HuH-7.5 (cell line): ENCODE measurements around the gene CHD1.

Source experiments
- DNase-seq: peaks from one replicate; pipeline ENCODE4 v3.0.0; 2011; ENCODE audit warnings: low spot score

Gene CHD1

DNA sequence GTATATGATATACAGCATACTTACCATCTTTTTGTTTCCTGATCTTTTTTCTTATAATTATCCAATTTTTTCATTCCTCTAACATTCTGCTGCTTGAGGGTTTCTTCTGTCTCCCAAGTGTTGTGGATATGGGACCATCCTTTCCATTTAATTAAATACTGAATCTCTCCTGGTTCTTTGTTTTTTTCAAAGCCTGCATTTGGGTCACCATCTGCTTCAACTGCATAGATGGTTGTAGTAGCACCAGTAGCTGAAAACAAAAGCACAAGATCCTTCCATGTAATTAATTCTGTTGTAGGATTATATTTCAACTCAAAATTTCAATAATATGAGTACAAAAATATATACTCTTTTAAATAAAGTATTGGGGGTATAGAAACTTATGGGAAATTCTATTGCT lies 29.4 kb downstream of the CHD1 start:
- DNase-seq: no peak

DNA sequence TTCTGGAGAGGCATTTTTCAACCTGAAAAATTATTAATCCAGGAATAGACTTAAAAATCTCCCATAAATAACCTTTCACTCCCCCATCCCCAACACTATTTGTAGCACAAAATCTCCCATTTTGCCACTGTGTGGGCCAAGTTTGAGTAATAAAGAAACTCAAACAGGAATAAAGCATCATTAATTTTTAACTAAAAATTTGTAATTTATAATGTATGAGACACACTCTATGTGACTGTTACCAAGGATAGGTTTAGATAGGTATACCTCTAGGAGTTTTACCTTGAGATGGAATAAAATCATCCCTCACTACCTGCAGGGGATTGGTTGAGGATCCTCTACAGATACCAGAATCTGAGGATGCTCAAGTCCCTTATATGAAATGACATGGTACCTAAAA lies 30.1 kb downstream of the CHD1 start:
- DNase-seq: no peak

DNA sequence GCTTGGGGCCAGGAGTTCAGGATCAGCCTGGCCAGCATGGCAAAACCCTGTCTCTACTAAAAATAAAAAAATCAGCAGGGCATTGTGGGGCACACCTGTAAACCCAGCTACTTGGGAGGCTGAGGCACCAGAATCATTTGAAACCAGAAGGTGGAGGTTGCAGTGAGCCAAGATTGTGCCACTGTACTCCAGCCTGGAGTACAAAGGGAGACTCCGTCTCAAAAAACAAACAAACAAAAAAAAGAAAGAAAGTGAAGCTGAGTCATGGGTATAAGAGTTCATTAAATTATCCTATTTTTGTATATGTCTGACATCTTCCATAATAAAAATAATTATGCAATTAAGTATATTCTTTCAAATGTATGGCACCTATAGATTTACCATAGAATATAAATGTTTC lies 37.2 kb downstream of the CHD1 start:
- no peak for DNase-seq

DNA sequence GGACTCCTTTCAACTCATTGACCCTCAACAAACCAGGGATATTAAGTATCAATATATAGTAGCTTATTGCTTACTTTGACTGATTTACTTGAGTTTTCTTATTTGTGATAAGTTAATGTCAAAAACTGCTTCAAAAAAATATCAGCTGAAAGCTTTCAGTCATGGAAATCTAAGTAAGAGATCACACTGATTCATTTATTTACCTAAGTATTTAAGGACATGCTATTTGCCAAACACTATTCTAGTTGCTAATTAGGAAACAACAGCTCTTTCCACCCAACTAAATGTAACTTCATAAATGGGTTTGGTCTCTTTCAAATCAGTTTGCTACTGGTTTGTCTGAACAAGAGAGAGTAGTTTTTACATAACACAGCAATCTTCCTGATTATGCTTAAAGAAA lies 48.2 kb downstream of the CHD1 start:
- no peak for DNase-seq

DNA sequence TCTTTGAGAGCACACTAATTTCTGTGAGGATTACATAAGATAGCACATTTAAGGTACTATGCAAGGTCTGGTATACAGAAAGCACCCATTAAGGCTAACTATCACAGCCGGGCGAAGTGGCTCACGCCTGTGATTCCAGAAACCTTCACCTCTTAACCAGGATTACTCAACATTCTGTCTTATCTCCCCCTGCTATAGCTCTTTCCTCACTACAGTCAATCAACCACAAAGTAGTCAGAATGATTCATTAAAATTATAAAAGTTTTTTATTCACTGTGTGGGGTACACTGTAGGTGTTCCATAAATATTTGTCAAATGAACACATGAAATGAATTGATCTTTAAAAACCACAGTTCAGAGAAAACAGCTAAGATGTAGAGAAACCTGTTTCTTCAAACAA lies 48.7 kb downstream of the CHD1 start:
- DNase-seq: no peak

DNA sequence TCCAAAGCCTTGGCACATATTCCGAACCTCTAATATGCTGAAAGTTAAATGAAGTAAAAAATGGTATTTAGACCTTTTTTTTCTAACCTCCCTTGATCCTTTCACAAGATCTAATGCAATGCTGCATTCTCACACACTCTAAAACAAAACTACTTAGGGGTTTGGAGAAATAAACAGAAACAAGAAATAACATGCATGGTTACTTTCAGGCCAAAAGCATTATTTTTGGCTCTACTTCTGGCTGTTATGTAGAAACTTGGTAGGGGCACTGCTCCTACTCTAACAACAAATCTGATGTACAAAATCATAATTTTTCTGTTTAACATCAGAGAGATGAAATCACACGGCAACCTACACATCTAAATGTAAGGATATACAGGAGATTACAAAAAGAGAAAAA lies 51.2 kb downstream of the CHD1 start:
- no peak for DNase-seq

DNA sequence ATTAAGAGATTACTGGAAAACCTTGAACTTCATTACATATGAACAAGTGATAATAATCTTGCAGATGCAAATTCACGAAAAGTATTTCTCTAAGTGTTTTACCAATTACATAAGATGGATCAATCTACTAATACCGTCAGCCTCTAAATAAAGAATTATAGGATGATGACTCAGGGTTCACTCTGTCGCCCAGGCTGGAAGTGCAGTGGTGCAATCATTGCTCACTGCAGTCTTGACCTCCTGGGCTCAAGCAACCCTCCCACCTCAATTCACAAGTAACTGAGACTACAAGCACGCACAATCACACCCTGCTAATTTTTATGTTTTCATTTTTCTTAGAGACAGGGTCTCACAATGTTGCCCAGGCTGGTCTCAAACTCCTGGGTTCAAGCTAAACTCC lies 56.1 kb downstream of the CHD1 start:
- DNase-seq: no peak

DNA sequence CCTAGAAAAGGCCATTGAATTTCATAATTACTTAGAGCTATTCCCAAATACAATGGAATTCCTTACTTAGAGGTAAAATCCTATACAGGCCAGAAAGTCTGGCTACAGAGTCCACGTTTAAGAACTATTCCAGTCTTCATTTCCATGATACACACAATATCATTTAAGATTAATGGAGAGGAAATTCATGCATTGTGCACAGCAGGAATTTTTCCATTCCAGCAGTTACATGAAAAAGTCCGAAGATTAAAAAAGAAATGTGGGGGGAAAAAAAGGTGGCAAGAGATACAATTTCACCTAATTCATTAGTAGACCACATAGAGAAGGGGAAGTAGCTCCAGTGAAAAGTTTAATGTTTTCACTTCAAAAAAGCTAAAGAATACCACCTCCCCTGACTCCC lies 63.1 kb downstream of the CHD1 start:
- DNase-seq: no peak

DNA sequence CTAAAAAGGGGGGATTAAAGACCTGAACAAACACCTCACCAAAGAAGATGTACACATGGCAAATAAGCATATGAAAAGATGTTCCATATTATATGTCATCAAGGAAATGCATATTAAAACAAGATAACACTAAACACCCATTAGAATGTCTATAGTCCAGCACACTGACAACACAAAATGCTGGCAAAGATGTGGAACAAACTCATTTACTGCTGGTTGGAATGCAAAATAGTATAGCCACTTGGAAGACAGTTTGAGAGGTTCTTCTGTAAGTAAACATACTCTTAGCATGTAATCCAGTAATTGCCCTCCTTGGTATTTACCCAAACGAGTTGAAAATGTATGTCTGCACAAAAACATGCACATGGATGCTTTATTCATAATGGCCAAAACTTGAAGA lies 81.8 kb downstream of the CHD1 start:
- DNase-seq: no peak

DNA sequence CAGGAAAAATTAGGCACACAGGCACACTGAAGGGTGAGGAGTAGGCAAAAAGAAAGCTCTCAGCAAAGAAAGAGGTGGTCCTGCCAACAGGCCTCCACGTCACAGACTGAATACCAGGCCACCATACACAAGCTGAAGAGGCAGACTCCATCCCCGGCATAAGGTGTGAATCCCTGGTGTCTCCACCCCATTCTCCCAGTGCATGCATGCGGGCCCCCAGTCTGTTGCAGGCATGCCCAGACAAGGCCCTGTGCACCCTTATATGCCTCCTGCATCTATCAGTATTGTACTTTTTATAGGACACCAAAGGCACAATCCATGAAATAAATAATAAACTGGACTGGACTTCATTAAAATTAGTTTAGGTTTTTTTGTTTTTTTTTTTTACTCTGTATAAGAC lies 82.3 kb downstream of the CHD1 start:
- DNase-seq: no peak

DNA sequence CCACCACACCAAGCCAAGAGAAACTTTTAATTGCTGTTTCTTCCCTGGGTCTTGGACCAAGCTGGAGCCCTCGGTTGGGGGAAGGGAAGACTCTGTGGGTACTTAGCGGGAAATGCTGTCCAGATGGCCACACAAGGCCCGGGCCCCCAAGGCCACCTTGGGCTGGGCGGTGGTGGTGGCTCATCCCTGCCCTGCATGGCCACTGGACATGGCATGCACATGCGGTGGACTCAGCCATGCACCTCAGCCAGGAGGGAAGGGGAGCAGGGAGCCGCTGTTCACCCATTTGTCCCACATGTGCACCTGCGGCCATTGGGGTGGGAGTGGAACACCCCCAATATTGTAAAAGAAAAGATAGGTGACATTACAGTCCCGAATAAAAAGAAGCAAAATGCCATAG lies 82.9 kb downstream of the CHD1 start:
- no peak for DNase-seq

DNA sequence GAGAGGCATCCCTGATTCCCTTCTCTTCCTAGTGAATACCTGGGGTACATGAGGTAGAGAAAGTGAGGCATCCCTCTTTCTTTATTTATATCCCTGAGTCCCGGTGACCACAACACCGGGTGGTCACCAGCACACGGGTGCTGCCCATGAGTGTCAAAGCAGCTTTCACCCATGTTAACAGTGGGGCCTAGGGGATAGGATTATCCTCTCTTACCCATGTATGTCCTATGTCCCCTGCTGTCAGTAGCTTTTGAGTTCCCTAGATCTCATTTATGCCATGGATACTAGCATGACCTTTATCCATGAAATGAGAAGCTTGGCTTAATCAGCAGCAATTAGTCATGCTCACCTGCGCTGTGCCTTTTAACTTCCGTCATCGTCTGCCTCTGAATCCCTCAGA lies 83.9 kb downstream of the CHD1 start:
- DNase-seq: no peak

DNA sequence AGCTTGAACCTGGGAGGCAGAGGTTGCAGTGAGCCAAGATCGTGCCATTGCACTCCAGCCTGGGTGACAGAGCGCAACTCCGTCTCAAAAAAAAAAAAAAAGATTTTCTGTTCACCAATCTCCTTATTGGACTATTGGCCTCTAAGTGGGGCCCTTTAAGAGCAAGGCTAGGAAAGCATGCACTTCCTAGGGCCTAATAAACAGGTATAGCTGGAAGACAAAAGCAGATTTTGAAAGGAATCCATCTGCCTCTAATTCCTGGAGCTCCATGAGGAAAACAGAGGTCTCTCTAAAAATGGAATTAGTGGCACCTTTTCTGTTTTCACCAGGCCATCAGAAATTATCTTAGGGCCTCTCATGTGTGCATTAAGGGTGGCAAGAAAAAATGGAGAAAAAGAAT lies 85.3 kb downstream of the CHD1 start:
- DNase-seq: no peak

DNA sequence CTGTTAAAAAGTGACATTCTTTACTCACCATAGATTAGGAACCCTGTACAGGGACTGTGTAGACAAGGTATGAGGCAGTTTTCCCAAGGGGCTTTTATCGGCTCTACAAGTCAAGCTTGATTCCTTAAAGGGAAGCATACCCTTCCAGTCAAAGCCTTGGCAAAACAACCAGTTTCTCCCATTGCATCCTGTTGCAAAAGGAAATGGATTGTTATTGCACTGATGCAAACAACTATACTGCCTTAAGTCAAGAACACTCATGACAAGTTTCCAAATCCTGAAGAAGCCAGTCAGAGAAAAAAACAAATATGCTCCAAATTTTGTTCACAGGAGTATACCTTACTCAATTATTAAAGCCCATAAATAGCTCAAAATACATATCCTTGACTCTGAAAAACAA lies 87.9 kb downstream of the CHD1 start:
- no peak for DNase-seq

DNA sequence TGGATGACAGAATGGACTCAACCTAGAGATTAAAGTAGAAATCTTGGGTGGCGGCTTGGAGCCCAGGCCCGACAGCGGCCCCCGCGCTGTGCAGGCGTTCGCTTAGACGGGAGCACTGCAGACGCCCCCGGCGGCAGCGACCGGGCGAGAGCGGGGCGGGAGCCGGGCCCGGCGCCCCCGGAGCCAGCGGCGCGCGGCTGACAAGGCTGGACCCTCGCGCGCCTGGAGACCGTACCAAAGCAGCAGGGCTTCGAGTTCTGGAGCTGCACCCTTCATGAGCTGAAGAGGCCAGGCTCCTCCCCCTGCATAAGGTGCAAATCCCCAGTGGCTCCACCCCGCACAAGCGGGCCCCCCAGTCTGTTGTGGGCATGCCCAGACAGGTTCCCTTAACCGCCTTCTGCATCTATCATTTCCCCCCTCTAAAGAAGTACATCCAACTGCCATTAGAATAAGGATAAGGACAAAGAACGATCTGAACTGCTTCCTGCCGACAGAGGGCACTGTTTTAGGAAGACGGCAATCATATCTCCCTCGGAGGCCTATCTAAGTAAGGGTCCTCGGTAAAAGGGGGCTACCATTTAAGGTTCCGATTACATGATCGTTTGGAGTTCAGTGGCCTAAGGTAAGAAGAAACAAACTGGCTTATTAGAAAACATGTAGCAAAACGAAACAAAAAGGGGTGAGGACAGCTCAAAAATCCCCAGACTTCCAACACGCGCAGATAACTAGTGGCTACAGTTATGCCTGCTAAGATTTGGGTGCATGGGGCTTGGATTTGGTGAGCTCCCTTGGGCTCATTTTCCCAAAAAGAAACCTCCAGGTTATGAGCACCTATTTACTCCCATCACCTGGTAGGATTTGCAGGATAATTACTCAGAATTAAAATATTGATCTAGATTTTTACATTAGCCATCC lies 89.1 kb downstream of the CHD1 start:
- peak; percentile 37 for DNase-seq

DNA sequence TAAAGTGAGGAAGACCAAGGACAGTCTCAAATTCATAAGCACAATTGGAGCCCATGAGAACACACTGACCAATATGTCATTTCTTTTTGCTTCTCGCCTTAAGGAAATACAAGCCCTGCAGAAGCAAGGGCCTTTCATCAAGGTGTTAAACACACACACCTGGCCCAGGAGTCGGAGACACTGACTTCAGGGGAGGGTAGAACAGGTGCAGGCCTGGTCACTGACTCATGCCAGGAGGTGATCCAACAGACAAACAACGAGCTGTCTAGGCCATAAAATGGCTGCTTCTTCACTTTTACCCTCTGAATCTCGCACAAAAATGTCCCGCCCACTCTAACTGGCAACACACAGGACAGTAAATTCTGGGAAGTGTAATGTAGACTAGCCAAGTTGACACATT lies 92.6 kb downstream of the CHD1 start:
- no peak for DNase-seq

DNA sequence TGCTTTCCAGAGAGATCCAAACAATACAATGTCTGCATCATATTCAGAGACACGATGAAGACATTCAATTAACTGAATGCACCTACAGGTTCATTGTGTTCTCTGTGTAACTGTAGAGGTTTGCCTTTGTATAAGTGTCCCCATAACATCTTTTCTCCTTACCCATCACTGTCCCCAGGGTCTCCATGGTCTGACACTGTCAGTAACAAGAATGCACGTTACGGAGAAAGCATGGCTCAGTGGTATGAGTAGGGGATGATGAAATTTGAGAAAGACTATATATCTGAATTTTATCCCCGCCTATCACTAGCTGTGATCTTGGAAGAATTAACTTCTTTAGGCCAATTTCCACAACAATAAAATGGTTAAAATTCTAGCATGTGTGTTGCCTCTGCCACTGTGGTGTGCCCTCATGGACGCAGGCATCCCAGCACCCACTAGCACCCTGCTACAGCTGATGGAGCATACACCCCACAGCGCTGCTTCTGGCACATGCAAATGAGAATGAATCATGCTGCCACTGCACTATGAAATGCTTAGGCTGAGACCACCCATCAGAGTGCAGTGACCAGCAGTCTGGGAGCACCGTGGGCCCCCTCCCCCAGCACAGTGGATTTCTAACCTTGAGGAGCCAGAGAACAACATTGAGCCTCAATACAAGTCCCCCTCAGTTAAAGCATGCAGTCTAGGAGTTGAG lies 101.1 kb downstream of the CHD1 start:
- DNase-seq: no peak

DNA sequence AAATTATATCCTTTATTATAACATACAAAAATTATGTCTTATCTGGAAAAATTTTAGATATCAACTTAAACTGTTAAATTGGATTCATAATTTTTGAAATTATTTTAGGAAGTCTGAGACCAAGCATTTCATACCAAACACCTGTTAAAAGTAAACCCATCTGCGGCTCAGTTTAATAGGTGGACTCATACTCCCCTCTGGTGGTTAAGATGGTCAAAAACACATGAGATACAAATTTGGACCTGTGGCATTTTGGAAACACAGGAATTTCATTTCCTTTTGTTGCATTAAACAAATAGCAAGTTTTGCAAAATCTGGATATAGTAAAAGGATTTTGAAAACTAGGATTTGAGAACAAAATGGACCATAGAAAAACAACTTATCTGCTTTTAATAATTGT lies 101.6 kb downstream of the CHD1 start:
- no peak for DNase-seq

DNA sequence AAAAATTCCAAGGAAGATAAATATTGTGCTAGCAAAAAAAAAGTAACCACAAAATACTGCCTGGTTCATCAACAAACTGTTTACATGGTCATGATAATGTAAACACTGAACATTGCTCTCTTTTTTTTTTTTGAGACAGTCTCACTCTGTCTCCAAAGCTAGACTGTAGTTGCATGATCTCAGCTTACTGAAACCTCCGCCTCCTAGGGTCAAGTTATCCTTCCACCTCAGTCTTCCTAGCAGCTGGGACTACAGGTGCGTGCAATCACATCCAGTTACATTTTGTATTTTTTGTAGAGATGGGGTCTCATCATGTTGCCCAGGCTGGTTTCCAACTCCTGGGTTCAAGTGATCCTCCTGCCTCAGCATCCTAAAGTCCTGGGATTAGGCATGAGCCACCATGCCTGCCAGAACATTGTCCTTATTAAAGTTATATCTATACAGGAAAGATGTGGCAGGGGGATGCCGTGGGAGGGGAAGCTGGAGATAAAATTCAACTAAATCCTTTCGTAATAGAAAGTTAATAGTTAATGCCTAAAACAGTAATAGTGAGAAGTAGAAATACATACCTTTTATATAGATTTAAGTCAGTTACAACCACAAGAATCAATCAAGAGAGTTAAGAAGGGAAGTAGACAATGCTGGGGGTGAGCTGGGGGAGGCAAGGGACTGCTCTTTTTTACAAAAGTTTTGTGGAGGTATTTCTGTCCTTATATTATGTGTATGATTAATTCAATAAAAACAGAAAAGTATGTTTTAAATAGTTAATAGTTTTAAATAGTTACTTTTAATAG lies 103.0 kb downstream of the CHD1 start:
- no peak for DNase-seq

DNA sequence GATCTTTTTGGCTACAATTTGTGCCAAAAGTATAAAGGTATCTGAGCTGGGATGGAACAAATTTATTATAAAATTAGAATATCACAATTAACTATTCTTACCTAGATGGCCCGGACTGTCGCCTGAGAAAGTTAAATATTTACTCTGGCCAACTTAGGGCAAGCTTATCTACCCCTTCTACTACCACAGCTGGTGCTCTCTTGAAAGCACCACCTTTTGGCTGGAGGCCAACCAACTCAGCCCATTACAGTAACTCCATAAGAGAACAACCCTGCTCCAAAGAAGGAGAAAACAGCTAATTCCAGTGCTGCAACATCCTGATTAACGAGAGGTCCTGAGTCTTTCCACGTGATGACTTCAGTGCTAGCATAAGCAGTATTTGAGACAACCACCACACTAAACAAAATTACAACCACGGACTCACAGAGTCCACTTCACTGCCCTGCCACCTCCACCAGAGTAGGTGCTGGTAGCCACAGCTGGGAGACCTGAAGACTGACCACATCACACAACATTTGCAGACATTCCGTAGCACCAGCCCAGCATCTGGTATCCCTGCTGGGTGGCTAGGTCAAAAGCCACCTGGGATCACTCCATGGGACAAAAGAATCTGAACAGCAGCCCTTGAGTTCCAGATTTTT lies 112.1 kb downstream of the CHD1 start:
- DNase-seq: no peak

DNA sequence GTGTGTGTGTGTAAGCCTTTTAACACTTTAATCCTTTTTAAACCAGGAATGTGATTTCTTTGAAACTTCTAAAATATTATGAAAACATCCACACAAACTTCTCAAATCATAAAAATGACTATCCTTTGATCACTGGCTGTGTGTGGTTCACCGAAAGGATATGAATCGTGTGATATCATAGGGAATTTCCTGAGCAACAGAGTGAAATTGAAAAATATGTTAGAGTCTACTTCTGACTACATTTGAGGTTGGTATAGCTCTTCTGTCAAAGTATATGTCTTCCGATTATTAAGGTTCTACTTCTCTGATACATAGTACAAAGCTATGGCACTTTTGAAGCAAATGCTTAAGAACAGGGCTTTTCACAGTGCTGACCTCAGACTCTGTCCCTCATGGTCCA lies 115.1 kb downstream of the CHD1 start:
- DNase-seq: no peak

DNA sequence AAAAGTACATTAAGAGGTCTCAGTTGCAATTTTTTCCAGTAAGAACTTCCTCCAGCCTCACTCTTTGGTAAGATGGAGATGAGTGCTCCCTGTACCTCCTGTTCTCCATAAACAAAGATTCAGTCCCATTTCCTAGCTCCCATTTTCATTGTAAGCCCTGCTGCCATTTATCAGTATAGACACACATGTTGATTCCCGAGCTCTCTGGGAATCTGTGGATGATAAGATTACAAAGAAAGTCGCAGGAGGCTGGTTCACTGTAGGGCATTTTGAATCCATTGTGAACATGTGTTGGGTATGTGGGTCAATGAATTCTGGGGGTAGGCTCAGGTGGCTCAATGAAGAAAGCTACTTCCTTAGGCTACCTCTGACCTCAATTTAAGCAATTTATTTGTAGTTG lies 118.6 kb downstream of the CHD1 start:
- no peak for DNase-seq
